ENCODE measurements around the gene NPB.

DNA sequence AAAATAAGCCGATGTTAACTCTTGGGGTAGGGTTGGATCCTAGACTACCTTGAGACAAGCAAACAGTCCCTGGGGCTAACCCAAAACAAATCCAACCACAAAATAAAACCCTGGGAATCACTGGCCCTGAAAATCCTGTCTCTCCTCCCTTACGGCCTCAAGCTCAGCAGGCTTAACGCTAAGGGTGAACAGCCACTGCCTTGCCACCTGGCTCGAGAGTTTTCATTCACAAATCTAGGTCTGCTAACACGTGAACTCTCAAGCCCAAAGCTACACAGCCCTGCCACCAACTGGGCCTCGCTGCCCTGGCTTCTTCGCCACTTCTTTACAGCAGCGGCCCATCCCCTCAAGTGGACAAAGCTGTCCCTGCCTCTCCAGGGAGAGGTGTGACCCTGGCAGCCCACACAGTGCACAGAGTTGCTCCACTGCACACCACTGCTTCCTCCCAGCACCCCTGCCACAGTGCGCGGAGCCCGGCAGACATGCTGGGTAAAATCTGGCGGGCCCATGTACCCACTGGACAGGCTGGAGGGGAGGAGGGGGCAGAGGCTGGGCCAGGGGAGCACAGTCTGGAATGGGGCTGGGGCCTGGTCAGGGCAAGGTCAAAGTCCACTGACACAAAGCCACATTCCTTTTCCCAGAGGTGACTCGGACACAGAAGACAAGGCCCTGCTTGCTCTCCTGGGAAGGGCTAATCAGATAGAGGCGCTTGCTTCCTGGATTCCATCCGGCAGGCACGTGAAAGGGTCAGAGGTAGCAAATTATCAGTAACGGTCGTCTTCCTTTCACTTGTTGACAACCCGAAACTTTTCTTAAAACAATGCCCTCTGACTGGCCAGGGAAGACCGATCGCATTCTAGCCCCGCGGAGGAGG is 8.2 kb downstream of the NPB start:
- TF ChIP-seq POLR2A (IDR thresholded peaks at IDR 0.05) (peak in 1 of 2 donors; percentile 9), POLR2AphosphoS5 (IDR thresholded peaks at IDR 0.05) (no peak), EP300 (IDR thresholded peaks at IDR 0.05) (no peak)
- TF ChIP-seq, protein P1, sequence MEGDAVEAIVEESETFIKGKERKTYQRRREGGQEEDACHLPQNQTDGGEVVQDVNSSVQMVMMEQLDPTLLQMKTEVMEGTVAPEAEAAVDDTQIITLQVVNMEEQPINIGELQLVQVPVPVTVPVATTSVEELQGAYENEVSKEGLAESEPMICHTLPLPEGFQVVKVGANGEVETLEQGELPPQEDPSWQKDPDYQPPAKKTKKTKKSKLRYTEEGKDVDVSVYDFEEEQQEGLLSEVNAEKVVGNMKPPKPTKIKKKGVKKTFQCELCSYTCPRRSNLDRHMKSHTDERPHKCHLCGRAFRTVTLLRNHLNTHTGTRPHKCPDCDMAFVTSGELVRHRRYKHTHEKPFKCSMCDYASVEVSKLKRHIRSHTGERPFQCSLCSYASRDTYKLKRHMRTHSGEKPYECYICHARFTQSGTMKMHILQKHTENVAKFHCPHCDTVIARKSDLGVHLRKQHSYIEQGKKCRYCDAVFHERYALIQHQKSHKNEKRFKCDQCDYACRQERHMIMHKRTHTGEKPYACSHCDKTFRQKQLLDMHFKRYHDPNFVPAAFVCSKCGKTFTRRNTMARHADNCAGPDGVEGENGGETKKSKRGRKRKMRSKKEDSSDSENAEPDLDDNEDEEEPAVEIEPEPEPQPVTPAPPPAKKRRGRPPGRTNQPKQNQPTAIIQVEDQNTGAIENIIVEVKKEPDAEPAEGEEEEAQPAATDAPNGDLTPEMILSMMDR (IDR thresholded peaks at IDR 0.05), result no peak
